HEK293 (cell line): ENCODE results near the gene PTTG1.

Experiments
- GLI4 ChIP-seq: fragments of 450-650 bp; formaldehyde crosslinking; IDR thresholded peaks from 2 replicates; pipeline ENCODE4 v1.5.1; 2016; ENCODE audit warnings: missing biosample characterization, missing genetic modification characterization
- KLF7 ChIP-seq: fragments of 450-650 bp; formaldehyde crosslinking; IDR thresholded peaks from 2 replicates; pipeline ENCODE4 v1.5.1; 2016; ENCODE audit warnings: missing biosample characterization, missing genetic modification characterization, borderline replicate concordance
- MYNN ChIP-seq: fragments of 450-650 bp; formaldehyde crosslinking; IDR thresholded peaks from 2 replicates; pipeline ENCODE4 v1.5.1; 2016; ENCODE audit warnings: missing biosample characterization, missing genetic modification characterization, borderline replicate concordance
- MZF1 ChIP-seq: fragments of 450-650 bp; formaldehyde crosslinking; IDR thresholded peaks from 2 replicates; pipeline ENCODE4 v1.5.1; 2017; ENCODE audit warnings: missing biosample characterization, missing genetic modification characterization, borderline replicate concordance
- PBX3 ChIP-seq: sonication (generic); formaldehyde crosslinking; IDR thresholded peaks from 2 replicates; pipeline ENCODE4 v1.8.1; 2022; ENCODE audit warnings: mild to moderate bottlenecking, moderate library complexity, missing genetic modification reagents
- PRDM6 ChIP-seq: fragments of 450-650 bp; formaldehyde crosslinking; IDR thresholded peaks from 2 replicates; pipeline ENCODE4 v1.5.1; 2017; ENCODE audit warnings: missing biosample characterization, missing genetic modification characterization
- SCRT2 ChIP-seq: fragments of 450-650 bp; formaldehyde crosslinking; IDR thresholded peaks from 2 replicates; pipeline ENCODE4 v1.5.1; 2016; ENCODE audit warnings: missing biosample characterization, missing genetic modification characterization
- ZBTB7A ChIP-seq: fragments of 450-650 bp; formaldehyde crosslinking; IDR thresholded peaks from 2 replicates; pipeline ENCODE4 v1.5.1; 2016; ENCODE audit warnings: low read depth, missing biosample characterization, missing genetic modification characterization
- ZNF114 ChIP-seq: fragments of 450-650 bp; formaldehyde crosslinking; IDR thresholded peaks from 2 replicates; pipeline ENCODE4 v1.5.0; 2017; ENCODE audit warnings: missing biosample characterization, missing genetic modification characterization
- ZNF121 ChIP-seq: fragments of 450-650 bp; formaldehyde crosslinking; IDR thresholded peaks from 2 replicates; pipeline ENCODE4 v1.5.1; 2016; ENCODE audit warnings: missing biosample characterization, missing genetic modification characterization
- ZNF132 ChIP-seq: fragments of 450-650 bp; formaldehyde crosslinking; IDR thresholded peaks from 2 replicates; pipeline ENCODE4 v1.5.1; 2017; ENCODE audit warnings: missing biosample characterization, missing genetic modification characterization, borderline replicate concordance
- ZNF133 ChIP-seq: fragments of 450-650 bp; formaldehyde crosslinking; IDR thresholded peaks from 2 replicates; pipeline ENCODE4 v1.5.1; 2016; ENCODE audit warnings: missing biosample characterization, missing genetic modification characterization
- ZNF221 ChIP-seq: fragments of 450-650 bp; formaldehyde crosslinking; IDR thresholded peaks from 2 replicates; pipeline ENCODE4 v1.5.1; 2017; ENCODE audit warnings: missing biosample characterization, missing genetic modification characterization, borderline replicate concordance
- ZNF266 ChIP-seq: fragments of 450-650 bp; formaldehyde crosslinking; IDR thresholded peaks from 2 replicates; pipeline ENCODE4 v1.5.1; 2016; ENCODE audit warnings: missing biosample characterization, missing genetic modification characterization, low read depth
- ZNF324 ChIP-seq: fragments of 450-650 bp; formaldehyde crosslinking; IDR thresholded peaks from 2 replicates; pipeline ENCODE4 v1.5.1; 2016; ENCODE audit warnings: missing biosample characterization, missing genetic modification characterization
- ZNF335 ChIP-seq: fragments of 450-650 bp; formaldehyde crosslinking; conservative IDR thresholded peaks from 2 replicates; pipeline ENCODE4 v1.5.1; 2016; ENCODE audit warnings: missing biosample characterization, missing genetic modification characterization
- ZNF366 ChIP-seq: fragments of 450-650 bp; formaldehyde crosslinking; conservative IDR thresholded peaks from 2 replicates; pipeline ENCODE4 v1.5.1; 2016; ENCODE audit warnings: missing biosample characterization, missing genetic modification characterization
- ZNF391 ChIP-seq: fragments of 450-650 bp; formaldehyde crosslinking; IDR thresholded peaks from 2 replicates; pipeline ENCODE4 v1.5.1; 2016; ENCODE audit warnings: low read depth, missing biosample characterization, missing genetic modification characterization, borderline replicate concordance
- ZNF558 ChIP-seq: fragments of 450-650 bp; formaldehyde crosslinking; IDR thresholded peaks from 2 replicates; pipeline ENCODE4 v1.5.1; 2016; ENCODE audit warnings: missing biosample characterization, missing genetic modification characterization
- ZNF585B ChIP-seq: fragments of 450-650 bp; formaldehyde crosslinking; IDR thresholded peaks from 2 replicates; pipeline ENCODE4 v1.5.1; 2016; ENCODE audit warnings: missing biosample characterization, missing genetic modification characterization
- ZNF654 ChIP-seq: fragments of 450-650 bp; formaldehyde crosslinking; IDR thresholded peaks from 2 replicates; pipeline ENCODE4 v1.5.1; 2016; ENCODE audit warnings: low read depth, missing biosample characterization, missing genetic modification characterization
- ZNF677 ChIP-seq: fragments of 450-650 bp; IDR thresholded peaks from 2 replicates; pipeline ENCODE4 v1.5.0; 2018; ENCODE audit warnings: missing biosample characterization, mild to moderate bottlenecking, missing genetic modification characterization, moderate library complexity
- ZNF707 ChIP-seq: fragments of 450-650 bp; formaldehyde crosslinking; IDR thresholded peaks from 2 replicates; pipeline ENCODE4 v1.5.1; 2016; ENCODE audit warnings: missing biosample characterization, missing genetic modification characterization
- ZSCAN30 ChIP-seq: fragments of 450-650 bp; IDR thresholded peaks from 2 replicates; pipeline ENCODE4 v1.5.1; 2018; ENCODE audit warnings: missing biosample characterization, mild to moderate bottlenecking, missing genetic modification characterization, moderate library complexity
- TF ChIP-seq, protein P1 (sequence below): fragments of 450-650 bp; formaldehyde crosslinking; IDR thresholded peaks from 2 replicates; pipeline ENCODE4 v1.5.1; 2016; ENCODE audit warnings: missing biosample characterization, missing genetic modification characterization
- TF ChIP-seq, protein P2 (sequence below): fragments of 450-650 bp; formaldehyde crosslinking; IDR thresholded peaks from 2 replicates; pipeline ENCODE4 v1.5.1; 2016; ENCODE audit warnings: missing biosample characterization, missing genetic modification characterization
- TF ChIP-seq, protein P3 (sequence below): fragments of 450-650 bp; formaldehyde crosslinking; IDR thresholded peaks from 2 replicates; pipeline ENCODE4; 2016; ENCODE audit warnings: missing biosample characterization, missing genetic modification characterization
- TF ChIP-seq, protein P4 (sequence below): fragments of 450-650 bp; formaldehyde crosslinking; IDR thresholded peaks from 2 replicates; pipeline ENCODE4 v1.5.1; 2016; ENCODE audit warnings: missing biosample characterization, missing genetic modification characterization
- TF ChIP-seq, protein P5 (sequence below): fragments of 450-650 bp; formaldehyde crosslinking; IDR thresholded peaks from 2 replicates; pipeline ENCODE4 v1.5.1; 2016; ENCODE audit warnings: missing biosample characterization, missing genetic modification characterization

Gene PTTG1

DNA sequence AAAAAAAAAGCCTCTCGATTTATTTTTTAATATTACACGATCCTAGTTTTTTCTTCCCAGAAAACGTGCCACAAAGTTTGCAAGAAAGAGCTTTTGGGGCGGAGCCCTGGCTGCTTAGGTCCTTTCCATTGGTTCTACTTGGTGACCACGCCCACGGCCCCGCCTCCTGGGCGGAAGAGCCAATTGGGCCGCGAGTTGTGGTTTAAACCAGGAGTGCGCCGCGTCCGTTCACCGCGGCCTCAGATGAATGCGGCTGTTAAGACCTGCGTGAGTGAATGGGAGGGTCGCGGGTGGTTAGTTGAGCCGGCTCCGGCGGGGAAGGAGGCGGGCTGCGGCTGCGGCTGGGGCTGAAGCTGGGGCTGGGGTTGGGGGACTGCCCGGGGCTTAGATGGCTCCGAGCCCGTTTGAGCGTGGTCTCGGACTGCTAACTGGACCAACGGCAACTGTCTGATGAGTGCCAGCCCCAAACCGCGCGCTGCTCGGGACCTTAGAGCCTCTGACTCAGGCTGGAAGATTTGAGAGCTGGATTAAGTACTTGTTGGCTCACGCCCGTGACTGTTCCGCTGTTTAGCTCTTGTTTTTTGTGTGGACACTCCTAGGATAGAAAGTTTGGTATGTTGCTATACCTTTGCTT lies at the start of gene PTTG1 (continued):
- TF ChIP-seq, protein P1, sequence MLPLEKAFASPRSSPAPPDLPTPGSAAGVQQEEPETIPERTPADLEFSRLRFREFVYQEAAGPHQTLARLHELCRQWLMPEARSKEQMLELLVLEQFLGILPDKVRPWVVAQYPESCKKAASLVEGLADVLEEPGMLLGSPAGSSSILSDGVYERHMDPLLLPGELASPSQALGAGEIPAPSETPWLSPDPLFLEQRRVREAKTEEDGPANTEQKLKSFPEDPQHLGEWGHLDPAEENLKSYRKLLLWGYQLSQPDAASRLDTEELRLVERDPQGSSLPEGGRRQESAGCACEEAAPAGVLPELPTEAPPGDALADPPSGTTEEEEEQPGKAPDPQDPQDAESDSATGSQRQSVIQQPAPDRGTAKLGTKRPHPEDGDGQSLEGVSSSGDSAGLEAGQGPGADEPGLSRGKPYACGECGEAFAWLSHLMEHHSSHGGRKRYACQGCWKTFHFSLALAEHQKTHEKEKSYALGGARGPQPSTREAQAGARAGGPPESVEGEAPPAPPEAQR = no peak
- TF ChIP-seq ZNF707 (tag by site-specific recombination) (no peak), ZNF654 (tag by site-specific recombination) (no peak), ZBTB7A (tag by site-specific recombination) (no peak), ZNF324 (tag by site-specific recombination) (no peak), ZNF132 (no peak), ZNF677 (tag by site-specific recombination) (no peak), GLI4 (tag by site-specific recombination) (0 out of 2 replicates have a peak, but pooled peaks have one; percentile 54), KLF7 (no peak), PRDM6 (tag by site-specific recombination) (no peak), ZNF366 (tag by site-specific recombination) (no peak), ZNF266 (tag by site-specific recombination) (no peak), MZF1 (no peak), ZNF121 (no peak), ZNF585B (tag by site-specific recombination) (no peak), ZNF335 (tag by site-specific recombination) (peak; percentile 86), ZNF391 (peak; percentile 53; the same call in 1 of the 2 replicates), ZNF114 (tag by site-specific recombination) (no peak), SCRT2 (tag by site-specific recombination) (peak; percentile 88), ZSCAN30 (tag by site-specific recombination) (no peak), PBX3 (CRISPR knock-in tag) (no peak), MYNN (tag by site-specific recombination) (no peak), ZNF221 (tag by site-specific recombination) (no peak), ZNF133 (tag by site-specific recombination) (no peak), ZNF558 (tag by site-specific recombination) (no peak)
- TF ChIP-seq, protein P2, sequence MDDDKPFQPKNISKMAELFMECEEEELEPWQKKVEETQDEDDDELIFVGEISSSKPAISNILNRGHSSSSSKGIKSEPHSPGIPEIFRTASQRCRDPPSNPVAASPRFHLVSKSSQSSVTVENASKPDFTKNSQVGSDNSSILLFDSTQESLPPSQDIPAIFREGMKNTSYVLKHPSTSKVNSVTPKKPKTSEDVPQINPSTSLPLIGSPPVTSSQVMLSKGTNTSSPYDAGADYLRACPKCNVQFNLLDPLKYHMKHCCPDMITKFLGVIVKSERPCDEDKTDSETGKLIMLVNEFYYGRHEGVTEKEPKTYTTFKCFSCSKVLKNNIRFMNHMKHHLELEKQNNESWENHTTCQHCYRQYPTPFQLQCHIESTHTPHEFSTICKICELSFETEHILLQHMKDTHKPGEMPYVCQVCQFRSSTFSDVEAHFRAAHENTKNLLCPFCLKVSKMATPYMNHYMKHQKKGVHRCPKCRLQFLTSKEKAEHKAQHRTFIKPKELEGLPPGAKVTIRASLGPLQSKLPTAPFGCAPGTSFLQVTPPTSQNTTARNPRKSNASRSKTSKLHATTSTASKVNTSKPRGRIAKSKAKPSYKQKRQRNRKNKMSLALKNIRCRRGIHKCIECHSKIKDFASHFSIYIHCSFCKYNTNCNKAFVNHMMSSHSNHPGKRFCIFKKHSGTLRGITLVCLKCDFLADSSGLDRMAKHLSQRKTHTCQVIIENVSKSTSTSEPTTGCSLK (tag by site-specific recombination) = no peak
- TF ChIP-seq, protein P3, sequence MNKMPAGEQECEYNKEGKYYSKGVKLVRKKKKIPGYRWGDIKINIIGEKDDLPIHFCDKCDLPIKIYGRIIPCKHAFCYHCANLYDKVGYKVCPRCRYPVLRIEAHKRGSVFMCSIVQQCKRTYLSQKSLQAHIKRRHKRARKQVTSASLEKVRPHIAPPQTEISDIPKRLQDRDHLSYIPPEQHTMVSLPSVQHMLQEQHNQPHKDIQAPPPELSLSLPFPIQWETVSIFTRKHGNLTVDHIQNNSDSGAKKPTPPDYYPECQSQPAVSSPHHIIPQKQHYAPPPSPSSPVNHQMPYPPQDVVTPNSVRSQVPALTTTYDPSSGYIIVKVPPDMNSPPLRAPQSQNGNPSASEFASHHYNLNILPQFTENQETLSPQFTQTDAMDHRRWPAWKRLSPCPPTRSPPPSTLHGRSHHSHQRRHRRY (tag by site-specific recombination) = no peak
- TF ChIP-seq, protein P4, sequence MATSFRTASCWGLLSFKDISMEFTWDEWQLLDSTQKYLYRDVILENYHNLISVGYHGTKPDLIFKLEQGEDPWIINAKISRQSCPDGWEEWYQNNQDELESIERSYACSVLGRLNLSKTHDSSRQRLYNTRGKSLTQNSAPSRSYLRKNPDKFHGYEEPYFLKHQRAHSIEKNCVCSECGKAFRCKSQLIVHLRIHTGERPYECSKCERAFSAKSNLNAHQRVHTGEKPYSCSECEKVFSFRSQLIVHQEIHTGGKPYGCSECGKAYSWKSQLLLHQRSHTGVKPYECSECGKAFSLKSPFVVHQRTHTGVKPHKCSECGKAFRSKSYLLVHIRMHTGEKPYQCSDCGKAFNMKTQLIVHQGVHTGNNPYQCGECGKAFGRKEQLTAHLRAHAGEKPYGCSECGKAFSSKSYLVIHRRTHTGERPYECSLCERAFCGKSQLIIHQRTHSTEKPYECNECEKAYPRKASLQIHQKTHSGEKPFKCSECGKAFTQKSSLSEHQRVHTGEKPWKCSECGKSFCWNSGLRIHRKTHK (tag by site-specific recombination) = no peak
- TF ChIP-seq, protein P5, sequence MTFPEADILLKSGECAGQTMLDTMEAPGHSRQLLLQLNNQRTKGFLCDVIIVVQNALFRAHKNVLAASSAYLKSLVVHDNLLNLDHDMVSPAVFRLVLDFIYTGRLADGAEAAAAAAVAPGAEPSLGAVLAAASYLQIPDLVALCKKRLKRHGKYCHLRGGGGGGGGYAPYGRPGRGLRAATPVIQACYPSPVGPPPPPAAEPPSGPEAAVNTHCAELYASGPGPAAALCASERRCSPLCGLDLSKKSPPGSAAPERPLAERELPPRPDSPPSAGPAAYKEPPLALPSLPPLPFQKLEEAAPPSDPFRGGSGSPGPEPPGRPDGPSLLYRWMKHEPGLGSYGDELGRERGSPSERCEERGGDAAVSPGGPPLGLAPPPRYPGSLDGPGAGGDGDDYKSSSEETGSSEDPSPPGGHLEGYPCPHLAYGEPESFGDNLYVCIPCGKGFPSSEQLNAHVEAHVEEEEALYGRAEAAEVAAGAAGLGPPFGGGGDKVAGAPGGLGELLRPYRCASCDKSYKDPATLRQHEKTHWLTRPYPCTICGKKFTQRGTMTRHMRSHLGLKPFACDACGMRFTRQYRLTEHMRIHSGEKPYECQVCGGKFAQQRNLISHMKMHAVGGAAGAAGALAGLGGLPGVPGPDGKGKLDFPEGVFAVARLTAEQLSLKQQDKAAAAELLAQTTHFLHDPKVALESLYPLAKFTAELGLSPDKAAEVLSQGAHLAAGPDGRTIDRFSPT (tag by site-specific recombination) = no peak
